Transverse colon (tissue), 4 donors: Measurements from ENCODE around the gene TGFBR3L. TPM values are rescaled to one million over a fixed set of nuclear protein-coding genes. Genes with fewer than 3 reads are reported as not detected.

ENCODE experiments used
- DNase-seq: peaks from one replicate; pipeline ENCODE4 v3.0.0-alpha.2; 2019
- H3K27ac ChIP-seq, 4 donors: fragments of 200-600 bp; sonication (generic); 2 replicates each; pipeline ENCODE4 v1.5.1; 2016 to 2018; ENCODE audit warnings: inconsistent platforms in 4 of 4
- H3K27me3 ChIP-seq: fragments of 200-600 bp; sonication (generic); 2 replicates; pipeline ENCODE4 v1.5.1; 2017; ENCODE audit warnings: inconsistent platforms
- H3K36me3 ChIP-seq, 4 donors: fragments of 200-600 bp; sonication (generic); 2 replicates each; pipeline ENCODE4 v1.5.1; 2017 to 2019; ENCODE audit warnings: inconsistent platforms in 4 of 4
- H3K4me1 ChIP-seq, 4 donors: fragments of 200-600 bp; sonication (generic); 2 replicates each; pipeline ENCODE4 v1.5.1; 2017 to 2020; ENCODE audit warnings: inconsistent platforms in 4 of 4
- H3K4me3 ChIP-seq, 4 donors: fragments of 200-600 bp; sonication (generic); 1 replicate in 1 of 4; 2 replicates in 3 of 4; pipeline versions ENCODE4 v1.5.1 to v1.6.1; 2017 to 2019; ENCODE audit warnings: inconsistent platforms in 4 of 4
- H3K9me3 ChIP-seq, 2 donors: fragments of 200-600 bp; sonication (generic); 2 replicates each; pipeline ENCODE4 v1.5.1; 2017 to 2019; ENCODE audit warnings: inconsistent platforms in 2 of 2
- EP300 ChIP-seq: sonication (generic); formaldehyde crosslinking; IDR thresholded peaks from one replicate; pipeline ENCODE4 v1.6.1; 2017; ENCODE audit warnings: antibody characterized with exemption, low read depth
- POLR2A ChIP-seq: fragments of 450-650 bp; IDR thresholded peaks from one replicate; pipeline ENCODE4 v1.6.1; 2016; ENCODE audit warnings: antibody characterized with exemption, mild to moderate bottlenecking, moderate library complexity
- POLR2AphosphoS5 ChIP-seq, 3 donors: sonication (generic); formaldehyde crosslinking; IDR thresholded peaks; one replicate each; pipeline ENCODE4 v1.6.1; 2016; ENCODE audit warnings: antibody characterized with exemption in 3 of 3
- WGBS, 2 donors: methylation state at CpG; one replicate each; pipeline ENCODE4 v1.1.5; 2018; ENCODE audit warnings: low coverage in 1 of 2; 5-methylcytosine and 5-hydroxymethylcytosine counted together
- in situ Hi-C, 4 donors: fragments of 200-750 bp; cut with MboI; loops; one replicate each; pipeline versions ENCODE4 v1.15.0 to v1.15.1; 2017; ENCODE audit warnings: low sequenced_read_pairs in 3 of 4, low pct_ligation_motif_present in 1 of 4, low pct_unique_long_range_greater_than_20kb in 1 of 4
- intact Hi-C: fragments of 100-400 bp; cut with DNase I; formaldehyde crosslinking; loops from one replicate; pipeline ENCODE4 v1.15.1; 2023; ENCODE audit warnings: low total_unique reads
- total RNA-seq, 4 donors: library from RNA; depleted of rRNA; stranded (reverse); fragments of >200 nt; gene quantifications; one replicate each; pipeline ENCODE4 v1.1.0, GENCODE V29; 2016
- TF ChIP-seq, protein P1 (sequence below), 5 experiments: fragments of 200-600 bp in 3 of 5; fragments of 450-650 bp in 2 of 5; sonication (generic) in 3 of 5; IDR thresholded peaks; 1 replicate in 2 of 5; 2 replicates in 3 of 5; pipeline ENCODE4 v1.5.1; 2016 to 2017; ENCODE audit warnings: antibody characterized with exemption in 5 of 5, inconsistent platforms in 3 of 5, mild to moderate bottlenecking in 2 of 5, moderate library complexity in 1 of 5

Gene TGFBR3L
- total RNA-seq, 4 donors from 2014 or later: 1.4 TPM; not detected in 3

GRCh38 chr19:7907122-7907521, 7.5 kb upstream of the TGFBR3L start:
- no peaks in the 10 kb centered on the region for H3K27me3 ChIP-seq
- peaks cover 0 to 22% (median 10%) of the 10 kb centered on the region in 4 donors for H3K36me3 ChIP-seq
- intact Hi-C loops (loop anchor here (5.0 kb wide), 1 partner anchor 1550 kb away; no protein-coding TSS in a partner anchor), in situ Hi-C loops (no loop called here)
- H3K4me1 ChIP-seq: peaks cover 18 to 32% (median 26%) of the 10 kb centered on the region in 4 donors
- no peak overlapping the region for H3K27ac ChIP-seq
- TF ChIP-seq POLR2AphosphoS5 (IDR thresholded peaks at IDR 0.05): no peak
- TF ChIP-seq POLR2A: no peak
- no peak for TF ChIP-seq EP300
- TF ChIP-seq, protein P1, sequence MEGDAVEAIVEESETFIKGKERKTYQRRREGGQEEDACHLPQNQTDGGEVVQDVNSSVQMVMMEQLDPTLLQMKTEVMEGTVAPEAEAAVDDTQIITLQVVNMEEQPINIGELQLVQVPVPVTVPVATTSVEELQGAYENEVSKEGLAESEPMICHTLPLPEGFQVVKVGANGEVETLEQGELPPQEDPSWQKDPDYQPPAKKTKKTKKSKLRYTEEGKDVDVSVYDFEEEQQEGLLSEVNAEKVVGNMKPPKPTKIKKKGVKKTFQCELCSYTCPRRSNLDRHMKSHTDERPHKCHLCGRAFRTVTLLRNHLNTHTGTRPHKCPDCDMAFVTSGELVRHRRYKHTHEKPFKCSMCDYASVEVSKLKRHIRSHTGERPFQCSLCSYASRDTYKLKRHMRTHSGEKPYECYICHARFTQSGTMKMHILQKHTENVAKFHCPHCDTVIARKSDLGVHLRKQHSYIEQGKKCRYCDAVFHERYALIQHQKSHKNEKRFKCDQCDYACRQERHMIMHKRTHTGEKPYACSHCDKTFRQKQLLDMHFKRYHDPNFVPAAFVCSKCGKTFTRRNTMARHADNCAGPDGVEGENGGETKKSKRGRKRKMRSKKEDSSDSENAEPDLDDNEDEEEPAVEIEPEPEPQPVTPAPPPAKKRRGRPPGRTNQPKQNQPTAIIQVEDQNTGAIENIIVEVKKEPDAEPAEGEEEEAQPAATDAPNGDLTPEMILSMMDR (IDR thresholded peaks at IDR 0.05): no peak
- WGBS, 2 donors: 89 to 93% methylated on average over 8 to 19 of the region's 19 CpGs
- H3K4me3 ChIP-seq: no peak overlapping the region
- peak; percentile 7 for DNase-seq
- no peaks in the 10 kb centered on the region for H3K9me3 ChIP-seq

GRCh38 chr19:7907544-7907943, 7.1 kb upstream of the TGFBR3L start:
- WGBS, 2 donors: 60 to 92% methylated on average over 1 to 11 of the region's 11 CpGs
- Histone ChIP-seq H3K9me3 (no peaks in the 10 kb centered on the region), H3K4me1 (peaks cover 18 to 31% (median 24%) of the 10 kb centered on the region in 4 donors), H3K36me3 (peaks cover 0 to 26% (median 12%) of the 10 kb centered on the region in 4 donors), H3K27ac (no peak overlapping the region), H3K4me3 (no peak overlapping the region), H3K27me3 (no peaks in the 10 kb centered on the region)
- TF ChIP-seq POLR2A: no peak
- TF ChIP-seq, protein P1 (IDR thresholded peaks at IDR 0.05): no peak
- TF ChIP-seq EP300: no peak
- no peak for TF ChIP-seq POLR2AphosphoS5 (IDR thresholded peaks at IDR 0.05)
- DNase-seq: peak; percentile 5
- intact Hi-C loops: loop anchor here (5.0 kb wide), 1 partner anchor 1550 kb away; no protein-coding TSS in a partner anchor
- in situ Hi-C loops: no loop called here

DNA sequence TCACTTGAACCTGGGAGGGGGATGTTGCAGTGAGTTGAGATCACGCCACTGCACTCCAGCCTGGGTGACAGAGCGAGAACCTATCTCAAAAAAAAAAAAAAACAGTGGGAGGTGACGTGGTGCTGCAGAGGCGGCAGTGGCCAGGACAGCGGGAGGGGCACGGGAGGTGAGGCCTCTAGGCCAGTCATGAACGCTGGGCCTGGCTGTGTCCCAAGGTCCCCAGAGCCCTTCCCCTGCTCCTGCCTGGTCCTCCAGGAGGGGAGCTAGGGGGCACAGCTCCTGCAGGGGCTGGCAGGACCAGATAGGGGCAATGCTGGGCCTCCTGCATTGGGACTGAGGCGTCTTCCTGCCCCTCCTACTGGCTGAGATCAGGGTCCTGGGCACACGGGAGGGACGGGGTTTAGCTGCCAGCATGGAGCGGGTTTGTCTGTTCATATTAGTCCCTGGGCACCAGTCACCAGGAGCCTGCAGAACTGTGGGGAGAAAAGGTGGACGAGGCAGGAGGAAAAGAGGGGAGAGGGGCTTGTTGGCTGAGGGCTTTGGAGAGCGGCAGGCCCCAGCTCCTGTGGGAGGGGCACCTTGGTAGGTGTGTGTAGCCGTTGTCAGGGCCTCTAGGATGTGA, 6.4 kb upstream of the TGFBR3L start:
- in situ Hi-C loops: no loop called here
- no peak for DNase-seq
- 81% methylated on average over 14 of the region's 14 CpGs; no CpG with 5 or more reads in 1 of the 2 donors for whole genome bisulfite sequencing, 2 donors

More for the DNA sequence above, 6.4 kb upstream of the TGFBR3L start:
- intact Hi-C loops: loop anchor here (5.0 kb wide), 1 partner anchor 1551 kb away; no protein-coding TSS in a partner anchor
- peaks cover 15 to 24% (median 17%) of the 10 kb centered on the region in 4 donors for H3K4me1 ChIP-seq
- TF ChIP-seq, protein P1 (IDR thresholded peaks at IDR 0.05): no peak
- TF ChIP-seq POLR2AphosphoS5 (IDR thresholded peaks at IDR 0.05): no peak
- no peak for TF ChIP-seq EP300
- TF ChIP-seq POLR2A: no peak
- H3K27ac ChIP-seq: no peak overlapping the region
- H3K4me3 ChIP-seq: no peak overlapping the region
- no peaks in the 10 kb centered on the region for H3K9me3 ChIP-seq
- peaks cover 0 to 29% (median 14%) of the 10 kb centered on the region in 4 donors for H3K36me3 ChIP-seq
- H3K27me3 ChIP-seq: no peaks in the 10 kb centered on the region
